Measurements from ENCODE around the gene SMARCB1.

The SMARCB1 gene

DNA sequence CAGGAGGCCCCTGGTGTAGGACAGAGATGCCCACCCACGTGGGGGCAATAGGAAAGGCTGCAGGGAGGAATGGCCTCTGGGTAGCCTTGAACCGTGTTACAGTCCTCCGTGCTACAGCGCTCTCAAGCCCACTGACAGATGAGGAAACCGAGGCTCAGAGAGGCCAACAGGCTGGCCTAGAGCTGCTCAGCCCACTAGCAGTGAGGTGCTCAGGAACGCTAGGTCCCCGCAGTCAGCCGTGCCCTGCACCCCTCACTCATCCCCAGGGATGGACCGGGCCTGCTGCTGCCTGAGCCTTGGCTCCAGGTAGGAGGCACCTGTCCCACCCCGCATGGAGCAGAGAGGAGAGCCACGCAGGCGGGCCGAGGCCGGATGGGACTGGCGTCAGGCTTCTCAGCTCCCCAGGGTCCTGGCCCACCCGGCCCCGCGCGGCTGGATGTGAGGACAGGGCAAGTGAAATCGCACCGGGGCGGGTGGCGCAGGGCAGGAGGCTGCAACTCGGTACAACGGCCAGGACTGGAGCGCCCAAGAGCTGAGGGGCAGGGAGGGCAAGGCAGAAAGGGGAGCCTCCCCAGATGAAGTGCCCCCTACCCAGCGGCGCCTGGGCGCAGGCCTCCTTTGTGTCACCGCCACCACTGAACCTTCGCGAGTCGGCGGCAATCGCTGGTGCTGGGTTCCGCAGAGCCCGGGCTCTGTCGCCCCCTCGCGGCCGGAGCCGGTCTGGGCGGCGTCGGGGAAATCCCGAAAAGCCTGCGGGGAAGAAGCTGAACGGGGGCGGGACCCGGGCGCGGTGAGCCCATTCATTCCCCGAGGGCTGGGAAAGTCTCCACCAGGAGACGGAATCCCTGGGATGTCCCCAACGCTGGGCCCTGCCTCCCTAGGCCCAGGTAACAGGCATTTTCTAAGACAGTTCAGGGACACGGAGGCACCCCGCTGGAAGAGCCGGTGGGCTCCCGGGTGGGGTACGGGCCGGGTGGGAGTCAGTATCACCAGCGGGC is 62.5 kb downstream of the SMARCB1 start:
- Histone ChIP-seq H3K4me3 (ENCODE audit: control insufficient read depth in 1 of 7, extremely low read depth in 1 of 7, insufficient read depth in 4 of 7, low read depth in 2 of 7, low read length in 6 of 7) (peak overlapping the region in 5 of 7 experiments; percentile 15 to 65 (median 40)), H3K27me3 (replicated peaks in 2 of 5; ENCODE audit: control insufficient read depth in 4 of 5, insufficient read depth in 5 of 5, low read length in 4 of 5) (peaks cover 0 to 1% (median 0%) of the 10 kb centered on the region in 5 experiments), H3K4me1 (ENCODE audit: control extremely low read depth in 1 of 4, control insufficient read depth in 4 of 4, insufficient read depth in 4 of 4, low read length in 3 of 4) (peaks cover 0 to 49% (median 42%) of the 10 kb centered on the region in 4 experiments), H3K27ac (ENCODE audit: insufficient read depth in 1 of 2, low read depth in 1 of 2, low read length in 2 of 2, poor library complexity in 1 of 2, severe bottlenecking in 2 of 2) (no peak overlapping the region), H3K9me3 (ENCODE audit: control extremely low read depth in 1 of 5, control insufficient read depth in 4 of 5, insufficient read depth in 2 of 5, low read depth in 1 of 5, low read length in 4 of 5) (no peaks in the 10 kb centered on the region), H3K36me3 (ENCODE audit: control insufficient read depth in 4 of 4, insufficient read depth in 4 of 4, low read length in 3 of 4) (no peaks in the 10 kb centered on the region)
- ChIA-PET POLR2A (interaction anchor here (0.6 to 1.1 kb wide), 2 partner anchors 13 to 15 kb away, joined by 3 to 7 read pairs; no protein-coding TSS in a partner anchor), CTCF (interaction anchor here (0.7 to 5.6 kb wide), 26 partner anchors 9 to 149 kb away, joined by 3 to 47 read pairs (median 4); partner anchors contain the start of genes C22orf15, CHCHD10, DERL3 and MMP11)
- 32% methylated on average over 38 of the region's 62 CpGs for WGBS (ENCODE audit: insufficient coverage)
- DNase-seq, result peak; percentile 72 to 83 (median 78)

DNA sequence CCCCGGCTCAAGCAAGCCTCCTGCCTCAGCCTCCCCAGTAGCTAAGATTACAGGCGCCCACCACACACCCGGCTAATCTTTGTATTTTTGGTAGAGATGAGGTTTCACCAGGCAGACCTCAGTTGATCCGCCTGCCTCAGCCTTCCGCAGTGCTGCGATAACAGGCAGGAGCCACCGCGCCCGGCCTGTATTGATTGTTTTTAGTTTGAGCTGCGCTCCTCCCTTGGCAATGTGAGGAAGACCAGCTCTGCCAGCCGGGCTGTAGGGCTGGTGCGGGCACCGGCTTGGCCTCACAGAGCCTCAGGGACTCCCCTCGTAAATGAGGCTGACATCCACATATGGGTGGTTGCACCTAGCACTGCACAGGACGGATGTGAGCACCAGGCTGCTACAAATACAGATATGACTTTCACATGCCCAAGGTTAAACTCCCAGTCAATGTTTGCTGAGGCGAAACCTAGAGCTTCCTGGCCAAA is 63.4 kb downstream of the SMARCB1 start:
- H3K27ac ChIP-seq (ENCODE audit: insufficient read depth in 1 of 2, low read depth in 1 of 2, low read length in 2 of 2, poor library complexity in 1 of 2, severe bottlenecking in 2 of 2), result no peak overlapping the region
- ChIA-PET POLR2A (interaction anchor here (0.6 to 1.1 kb wide), 2 partner anchors 14 to 15 kb away, joined by 3 to 7 read pairs; no protein-coding TSS in a partner anchor), CTCF (interaction anchor here (0.7 to 5.6 kb wide), 25 partner anchors 9 to 150 kb away, joined by 3 to 47 read pairs (median 4); partner anchors contain the start of genes C22orf15, CHCHD10, DERL3 and MMP11)
- peaks cover 0 to 40% (median 34%) of the 10 kb centered on the region in 4 experiments for H3K4me1 ChIP-seq (ENCODE audit: control extremely low read depth in 1 of 4, control insufficient read depth in 4 of 4, insufficient read depth in 4 of 4, low read length in 3 of 4)
- WGBS (ENCODE audit: insufficient coverage), result 90% methylated on average over 15 of the region's 16 CpGs
- no peaks in the 10 kb centered on the region for H3K36me3 ChIP-seq (ENCODE audit: control insufficient read depth in 4 of 4, insufficient read depth in 4 of 4, low read length in 3 of 4)
- H3K27me3 ChIP-seq (replicated peaks in 2 of 5; ENCODE audit: control insufficient read depth in 4 of 5, insufficient read depth in 5 of 5, low read length in 4 of 5), result peaks cover 0 to 1% (median 0%) of the 10 kb centered on the region in 5 experiments
- no peak for DNase-seq
- no peak overlapping the region for H3K4me3 ChIP-seq (ENCODE audit: control insufficient read depth in 1 of 7, extremely low read depth in 1 of 7, insufficient read depth in 4 of 7, low read depth in 2 of 7, low read length in 6 of 7)
- H3K9me3 ChIP-seq (ENCODE audit: control extremely low read depth in 1 of 5, control insufficient read depth in 4 of 5, insufficient read depth in 2 of 5, low read depth in 1 of 5, low read length in 4 of 5), result no peaks in the 10 kb centered on the region

- ChIA-PET CTCF (interaction anchor here (0.6 to 4.2 kb wide), 10 partner anchors 7 to 91 kb away, joined by 3 to 22 read pairs (median 3); partner anchors contain the start of gene CHCHD10), POLR2A (interaction anchor here (0.7 kb wide), 1 partner anchor 12 kb away, joined by 4 read pairs; no protein-coding TSS in a partner anchor)
Measured at GRCh38 chr22:23856721-23857605, 70.2 kb downstream of the SMARCB1 start.

GRCh38 chr22:23857606-23858483 is 71.1 kb downstream of the SMARCB1 start, which contains the start of gene SLC2A11:
TSS of gene SLC2A11 (plus strand) at chr22:23857875. CDS start at chr22:23858000, 125 bp downstream.
- peak; percentile 97 to 99 (median 98) for DNase-seq
- WGBS (ENCODE audit: insufficient coverage), result 0% methylated on average over 52 of the region's 60 CpGs
- CTCF ChIA-PET, result interaction anchor here (0.9 to 4.2 kb wide), 11 partner anchors 7 to 92 kb away, joined by 3 to 22 read pairs (median 4); partner anchors contain the start of gene CHCHD10

More at GRCh38 chr22:23856721-23857605, 70.2 kb downstream of the SMARCB1 start:
- peak overlapping the region in 1 of 2 experiments; percentile 60 for H3K27ac ChIP-seq (ENCODE audit: insufficient read depth in 1 of 2, low read depth in 1 of 2, low read length in 2 of 2, poor library complexity in 1 of 2, severe bottlenecking in 2 of 2)
- peak; percentile 77 to 80 (median 79) for DNase-seq
- WGBS (ENCODE audit: insufficient coverage), result 0% methylated on average over 38 of the region's 58 CpGs
- no peaks in the 10 kb centered on the region for H3K27me3 ChIP-seq (replicated peaks in 2 of 5; ENCODE audit: control insufficient read depth in 4 of 5, insufficient read depth in 5 of 5, low read length in 4 of 5)
- peaks cover 8 to 26% (median 24%) of the 10 kb centered on the region in 4 experiments for H3K4me1 ChIP-seq (ENCODE audit: control extremely low read depth in 1 of 4, control insufficient read depth in 4 of 4, insufficient read depth in 4 of 4, low read length in 3 of 4)
- no peaks in the 10 kb centered on the region for H3K9me3 ChIP-seq (ENCODE audit: control extremely low read depth in 1 of 5, control insufficient read depth in 4 of 5, insufficient read depth in 2 of 5, low read depth in 1 of 5, low read length in 4 of 5)
- H3K4me3 ChIP-seq (ENCODE audit: control insufficient read depth in 1 of 7, extremely low read depth in 1 of 7, insufficient read depth in 4 of 7, low read depth in 2 of 7, low read length in 6 of 7), result peak overlapping the region; percentile 60 to 97 (median 81)
- no peaks in the 10 kb centered on the region for H3K36me3 ChIP-seq (ENCODE audit: control insufficient read depth in 4 of 4, insufficient read depth in 4 of 4, low read length in 3 of 4)

GRCh38 chr22:23858484-23858815 is 71.7 kb downstream of the SMARCB1 start:
- Histone ChIP-seq H3K9me3 (ENCODE audit: control extremely low read depth in 1 of 5, control insufficient read depth in 4 of 5, insufficient read depth in 2 of 5, low read depth in 1 of 5, low read length in 4 of 5) (no peaks in the 10 kb centered on the region), H3K4me1 (ENCODE audit: control extremely low read depth in 1 of 4, control insufficient read depth in 4 of 4, insufficient read depth in 4 of 4, low read length in 3 of 4) (peaks cover 8 to 26% (median 24%) of the 10 kb centered on the region in 4 experiments), H3K27me3 (replicated peaks in 2 of 5; ENCODE audit: control insufficient read depth in 4 of 5, insufficient read depth in 5 of 5, low read length in 4 of 5) (no peaks in the 10 kb centered on the region), H3K4me3 (ENCODE audit: control insufficient read depth in 1 of 7, extremely low read depth in 1 of 7, insufficient read depth in 4 of 7, low read depth in 2 of 7, low read length in 6 of 7) (peak overlapping the region; percentile 60 to 97 (median 81)), H3K36me3 (ENCODE audit: control insufficient read depth in 4 of 4, insufficient read depth in 4 of 4, low read length in 3 of 4) (no peaks in the 10 kb centered on the region), H3K27ac (ENCODE audit: insufficient read depth in 1 of 2, low read depth in 1 of 2, low read length in 2 of 2, poor library complexity in 1 of 2, severe bottlenecking in 2 of 2) (no peak overlapping the region)
- DNase-seq, result no peak
- 0% methylated on average over 1 of the region's 7 CpGs for WGBS (ENCODE audit: insufficient coverage)
- POLR2A ChIA-PET, result interaction anchor here (0.8 kb wide), 1 partner anchor 162 kb away, joined by 3 read pairs; no protein-coding TSS in a partner anchor
- CTCF ChIA-PET, result interaction anchor here (0.7 to 4.2 kb wide), 8 partner anchors 8 to 93 kb away, joined by 3 to 22 read pairs (median 4); partner anchors contain the start of gene MIF

More at GRCh38 chr22:23857606-23858483, 71.1 kb downstream of the SMARCB1 start, which contains the start of gene SLC2A11:
- Histone ChIP-seq H3K9me3 (ENCODE audit: control extremely low read depth in 1 of 5, control insufficient read depth in 4 of 5, insufficient read depth in 2 of 5, low read depth in 1 of 5, low read length in 4 of 5) (no peaks in the 10 kb centered on the region), H3K4me1 (ENCODE audit: control extremely low read depth in 1 of 4, control insufficient read depth in 4 of 4, insufficient read depth in 4 of 4, low read length in 3 of 4) (peaks cover 8 to 26% (median 24%) of the 10 kb centered on the region in 4 experiments), H3K27ac (ENCODE audit: insufficient read depth in 1 of 2, low read depth in 1 of 2, low read length in 2 of 2, poor library complexity in 1 of 2, severe bottlenecking in 2 of 2) (peak within 1 kb of the TSS in 1 of 2 experiments; percentile 67), H3K4me3 (ENCODE audit: control insufficient read depth in 1 of 7, extremely low read depth in 1 of 7, insufficient read depth in 4 of 7, low read depth in 2 of 7, low read length in 6 of 7) (peak within 1 kb of the TSS; percentile 60 to 97 (median 81)), H3K36me3 (ENCODE audit: control insufficient read depth in 4 of 4, insufficient read depth in 4 of 4, low read length in 3 of 4) (no peaks in the 10 kb centered on the region), H3K27me3 (replicated peaks in 2 of 5; ENCODE audit: control insufficient read depth in 4 of 5, insufficient read depth in 5 of 5, low read length in 4 of 5) (no peaks in the 10 kb centered on the region)
- POLR2A ChIA-PET, result interaction anchor here (0.8 kb wide), 1 partner anchor 162 kb away, joined by 3 read pairs; no protein-coding TSS in a partner anchor

Data from common myeloid progenitor, CD34-positive (primary cell).